GM12864 (cell line): ENCODE measurements around the gene PRPS1L1.

Experiments
- DNase-seq: peaks from one replicate; pipeline ENCODE4 v3.0.0-alpha.2; 2011; ENCODE audit warnings: low read depth
- H3K4me3 ChIP-seq: 2 replicates; pipeline ENCODE4 v1.5.1; 2011; ENCODE audit warnings: mild to moderate bottlenecking, low read depth, low read length, control low read depth
- TF ChIP-seq, protein P1 (sequence below): IDR thresholded peaks from 2 replicates; pipeline ENCODE4 v1.5.1; 2011; ENCODE audit warnings: low read depth, mild to moderate bottlenecking, moderate library complexity, low read length, control low read depth, inconsistent platforms; ENCODE audit errors: missing control alignments

Gene PRPS1L1

DNA sequence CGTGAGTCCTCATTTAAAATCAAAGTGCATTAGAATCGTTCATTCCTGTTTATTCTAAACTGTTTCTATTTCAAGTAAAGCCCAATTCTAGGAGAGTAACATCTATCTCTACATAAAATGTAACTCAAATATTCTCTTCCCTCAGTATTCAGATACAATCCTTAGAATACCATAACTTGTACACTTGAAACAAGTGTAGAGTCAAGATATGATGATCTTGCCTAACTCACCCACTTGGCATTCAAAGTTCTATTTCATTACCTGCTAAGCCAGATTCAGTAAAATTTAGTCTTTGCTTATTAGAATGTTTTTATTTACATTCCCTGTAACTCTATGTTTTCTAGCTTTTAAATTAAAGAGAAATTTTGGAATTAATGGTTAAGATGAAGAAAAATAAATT is 31.6 kb downstream of the PRPS1L1 start:
- DNase-seq, result no peak
- TF ChIP-seq, protein P1, sequence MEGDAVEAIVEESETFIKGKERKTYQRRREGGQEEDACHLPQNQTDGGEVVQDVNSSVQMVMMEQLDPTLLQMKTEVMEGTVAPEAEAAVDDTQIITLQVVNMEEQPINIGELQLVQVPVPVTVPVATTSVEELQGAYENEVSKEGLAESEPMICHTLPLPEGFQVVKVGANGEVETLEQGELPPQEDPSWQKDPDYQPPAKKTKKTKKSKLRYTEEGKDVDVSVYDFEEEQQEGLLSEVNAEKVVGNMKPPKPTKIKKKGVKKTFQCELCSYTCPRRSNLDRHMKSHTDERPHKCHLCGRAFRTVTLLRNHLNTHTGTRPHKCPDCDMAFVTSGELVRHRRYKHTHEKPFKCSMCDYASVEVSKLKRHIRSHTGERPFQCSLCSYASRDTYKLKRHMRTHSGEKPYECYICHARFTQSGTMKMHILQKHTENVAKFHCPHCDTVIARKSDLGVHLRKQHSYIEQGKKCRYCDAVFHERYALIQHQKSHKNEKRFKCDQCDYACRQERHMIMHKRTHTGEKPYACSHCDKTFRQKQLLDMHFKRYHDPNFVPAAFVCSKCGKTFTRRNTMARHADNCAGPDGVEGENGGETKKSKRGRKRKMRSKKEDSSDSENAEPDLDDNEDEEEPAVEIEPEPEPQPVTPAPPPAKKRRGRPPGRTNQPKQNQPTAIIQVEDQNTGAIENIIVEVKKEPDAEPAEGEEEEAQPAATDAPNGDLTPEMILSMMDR, result no peak
- no peak overlapping the region for H3K4me3 ChIP-seq

DNA sequence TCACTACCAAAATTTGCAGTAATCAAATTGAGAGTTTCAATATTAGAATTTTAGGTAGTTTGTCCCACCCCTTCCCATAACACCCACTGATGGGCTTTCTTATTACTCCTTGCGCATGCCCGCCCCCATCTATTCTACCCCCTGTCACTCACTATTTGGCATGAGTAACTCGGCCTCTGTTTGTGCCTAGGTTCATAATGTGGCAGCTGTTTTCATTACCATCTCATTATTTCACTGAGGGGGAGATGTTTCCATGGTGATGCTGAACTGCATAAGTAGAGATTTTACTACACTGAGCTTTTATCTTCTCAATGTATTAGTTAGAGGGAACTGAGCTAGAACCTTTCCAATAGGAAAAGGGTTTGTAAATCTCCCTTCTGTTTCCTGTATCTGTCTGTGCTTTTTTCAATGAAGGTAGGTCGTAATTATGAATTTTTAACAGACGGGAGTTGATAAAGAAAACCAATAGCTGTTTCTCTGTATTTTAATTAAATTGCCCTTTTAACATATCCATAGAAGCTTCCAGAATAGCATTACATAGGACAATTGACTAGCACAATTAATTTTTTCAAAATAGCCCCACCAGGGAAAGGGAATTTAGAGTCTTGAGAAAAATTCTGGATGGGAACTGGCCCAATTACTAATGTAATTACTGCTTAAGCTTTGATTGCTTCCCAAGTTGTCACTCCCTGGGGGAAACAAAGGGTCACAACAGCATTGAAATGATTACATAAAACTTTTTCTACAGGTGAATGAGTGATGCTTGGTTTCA is 33.4 kb downstream of the PRPS1L1 start:
- no peak overlapping the region for H3K4me3 ChIP-seq
- TF ChIP-seq, protein P1, result no peak
- DNase-seq, result no peak

DNA sequence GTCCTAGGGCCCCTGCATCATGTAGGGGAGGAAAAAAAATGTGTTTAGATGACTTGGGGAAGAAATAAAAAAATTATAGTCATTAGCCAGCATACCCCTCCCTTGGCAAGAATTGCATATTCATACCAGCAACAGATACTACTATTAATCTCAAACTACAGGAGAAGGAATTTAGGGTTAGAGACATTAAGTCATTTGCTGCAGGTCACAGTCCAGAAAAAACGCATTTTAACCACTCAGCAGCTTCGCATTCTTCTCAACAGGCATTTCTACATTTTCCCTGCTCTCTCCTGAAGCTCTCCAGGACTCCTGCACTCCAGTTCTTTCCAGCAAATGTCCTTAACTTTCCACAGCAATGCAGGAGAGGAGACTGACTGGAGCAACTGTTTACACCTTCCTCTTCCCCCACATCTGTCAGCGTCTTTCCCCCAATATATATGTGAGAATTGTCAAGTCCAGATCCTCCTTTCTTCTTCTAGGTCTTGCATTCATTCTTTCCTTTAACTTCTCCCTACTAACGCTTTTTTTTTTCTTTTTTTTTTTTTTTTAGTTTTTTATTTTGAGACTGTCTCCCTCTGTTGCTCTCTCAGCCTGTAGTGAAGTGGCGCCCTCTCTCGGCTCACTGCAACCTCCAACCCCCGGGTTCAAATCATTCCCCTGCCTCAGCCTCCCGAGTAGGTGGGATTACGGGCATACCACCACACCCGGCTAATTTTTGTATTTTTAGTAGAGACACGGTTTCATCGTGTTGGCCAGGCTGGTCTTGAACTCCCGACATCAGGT is 35.6 kb downstream of the PRPS1L1 start:
- H3K4me3 ChIP-seq, result no peak overlapping the region
- no peak for DNase-seq
- TF ChIP-seq, protein P1, result peak; percentile 48

DNA sequence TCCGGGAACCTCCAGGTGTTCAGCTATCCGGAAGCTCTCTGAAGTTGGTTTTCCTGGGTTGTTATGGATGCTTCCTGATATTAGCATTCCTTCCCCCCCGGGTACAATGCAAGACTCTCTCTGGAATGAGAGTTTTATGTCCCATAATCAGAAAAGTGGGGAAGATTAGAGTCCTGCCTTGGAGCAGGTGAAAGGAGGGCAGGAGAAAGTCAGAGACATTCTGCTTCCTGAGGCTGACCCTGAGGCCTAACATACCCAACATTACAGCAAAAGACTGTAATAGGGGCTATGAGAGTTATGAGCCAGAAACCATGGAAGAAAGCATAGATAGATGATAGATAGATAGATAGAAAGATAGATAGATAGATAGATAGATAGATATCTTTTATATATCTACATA is 36.9 kb downstream of the PRPS1L1 start:
- DNase-seq, result no peak
- no peak overlapping the region for H3K4me3 ChIP-seq
- TF ChIP-seq, protein P1, result no peak

DNA sequence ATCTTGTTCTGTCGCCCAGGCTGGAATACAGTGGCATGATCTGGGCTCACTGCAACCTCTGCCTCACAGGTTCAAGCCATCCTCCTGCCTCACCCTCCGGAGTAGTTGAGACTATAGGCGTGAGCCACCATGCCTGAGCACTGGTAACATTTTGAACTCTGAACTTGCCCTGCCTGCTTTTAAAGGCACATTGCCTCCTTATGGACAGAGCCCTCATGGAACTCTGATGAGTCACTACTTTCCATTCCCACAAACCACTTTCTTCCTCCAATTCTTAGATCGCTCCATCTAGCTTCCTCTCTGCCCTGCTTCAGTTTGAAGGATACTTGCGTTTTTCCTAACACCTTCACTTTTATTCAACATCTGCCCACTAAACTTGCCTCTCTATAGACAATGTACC is 38.1 kb downstream of the PRPS1L1 start:
- TF ChIP-seq, protein P1, result no peak
- no peak for DNase-seq

DNA sequence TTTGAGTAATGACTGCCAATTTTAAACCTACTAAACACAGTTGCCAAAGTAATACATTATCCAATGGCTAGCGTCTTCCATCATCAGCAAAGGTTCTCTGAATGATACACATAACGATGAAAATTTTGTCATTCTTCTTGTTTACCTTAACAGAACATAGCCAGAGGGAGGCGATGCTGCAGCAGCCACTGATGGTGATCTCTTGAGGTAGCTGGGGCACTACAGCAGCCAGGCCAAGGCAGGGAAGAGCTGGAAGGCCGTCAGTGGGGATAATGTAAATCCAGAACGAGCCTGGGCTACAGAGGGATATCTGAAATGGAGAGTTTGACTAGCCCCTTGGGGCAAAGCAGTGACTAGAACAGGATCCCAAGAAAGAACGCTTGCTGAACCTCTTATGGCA is 38.8 kb downstream of the PRPS1L1 start:
- no peak overlapping the region for H3K4me3 ChIP-seq
- TF ChIP-seq, protein P1, result no peak
- no peak for DNase-seq

More for the DNA sequence above, 38.1 kb downstream of the PRPS1L1 start:
- H3K4me3 ChIP-seq, result no peak overlapping the region

DNA sequence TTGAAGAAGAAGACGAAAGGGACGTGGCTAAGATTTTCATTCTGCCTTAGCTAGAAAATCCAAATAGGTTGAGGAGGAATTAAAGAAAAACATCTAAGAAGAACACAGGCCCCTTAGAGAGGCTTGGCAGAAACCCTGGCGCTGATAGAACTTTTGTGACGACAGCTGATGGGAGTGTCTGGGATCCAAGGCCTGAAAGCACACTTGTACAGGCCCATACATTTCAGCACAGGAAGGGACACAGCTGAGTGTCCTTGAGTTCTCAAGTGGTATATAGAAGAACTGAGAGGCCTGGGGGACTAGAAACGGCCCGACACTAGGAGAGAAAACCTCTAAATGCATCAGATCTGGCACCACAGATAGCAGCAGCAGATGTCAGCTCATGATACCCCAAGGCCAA is 39.5 kb downstream of the PRPS1L1 start:
- TF ChIP-seq, protein P1, result no peak

More for the DNA sequence above, 39.5 kb downstream of the PRPS1L1 start:
- no peak overlapping the region for H3K4me3 ChIP-seq
- no peak for DNase-seq
